Panc1 (cell line): Measurements from ENCODE around the gene TAF15.

Experiments used
- CTCF ChIP-seq: fragments of 450-650 bp; IDR thresholded peaks from 2 replicates; pipeline ENCODE4 v1.5.1; 2017; ENCODE audit warnings: mild to moderate bottlenecking
- POLR2AphosphoS5 ChIP-seq: IDR thresholded peaks from 2 replicates; pipeline ENCODE4 v1.6.1; 2012; ENCODE audit warnings: mild to moderate bottlenecking, low read depth, low read length, moderate library complexity
- REST ChIP-seq, 2 experiments: IDR thresholded peaks; 2 replicates each; pipeline ENCODE4 v1.6.1; 2011 to 2012; ENCODE audit warnings: low read depth in 2 of 2, control low read depth in 1 of 2, low read length in 1 of 2, mild to moderate bottlenecking in 1 of 2, moderate library complexity in 1 of 2; ENCODE audit not compliant: insufficient read depth in 1 of 2
- SIN3A ChIP-seq: IDR thresholded peaks from 2 replicates; pipeline ENCODE4 v1.6.1; 2012; ENCODE audit warnings: low read depth, mild to moderate bottlenecking, low read length, moderate library complexity, borderline replicate concordance; ENCODE audit not compliant: insufficient read depth
- TCF7L2 ChIP-seq: IDR thresholded peaks from 2 replicates; pipeline ENCODE4 v1.6.1; 2011; ENCODE audit warnings: mild to moderate bottlenecking, low read depth, low read length, inconsistent platforms

GRCh38 chr17:35877345-35878029 lies 68.2 kb downstream of the TAF15 start:
- TF ChIP-seq CTCF (no peak), POLR2AphosphoS5 (no peak), TCF7L2 (no peak), REST (IDR thresholded peaks at IDR 0.05; ENCODE audit: insufficient read depth in 1 of 2, low read depth in 2 of 2, low read length in 1 of 2) (no peak), SIN3A (no peak)
